K562 (cell line): ENCODE results near the gene ARMS2. TPM values are rescaled to one million over a fixed set of nuclear protein-coding genes. Genes with fewer than 3 reads are reported as not detected.

Experiments
- ATAC-seq: fragments of 200-7000 bp; cut with Tn5 transposase; 3 replicates; pipeline ENCODE4 v1.9.1; 2020; ENCODE audit warnings: moderate library complexity
- BruUV-seq: library from RNA; stranded (reverse); fragments of 400-500 nt; replicated peaks from 2 replicates; lab custom pipeline; 2021; lab: Mats Ljungman, UMichigan
- CTCF ChIA-PET: fragments of 300-600 bp; formaldehyde crosslinking; extraction: SDS; loops from one replicate; lab custom pipeline; 2021; ENCODE audit warnings: low intra/inter-chr PET ratio; lab: Yijun Ruan, JAX
- POLR2A ChIA-PET: fragments of 300-600, 350-650 bp; sonication (Branson Sonifier 250); formaldehyde crosslinking; extraction: SDS; loops from one replicate; lab custom pipeline; 2021; ENCODE audit warnings: antibody characterized with exemption, inconsistent platforms; lab: Yijun Ruan, JAX
- DNase-seq, 4 experiments: peaks; one replicate each; pipeline versions ENCODE4 v3.0.0 to v3.0.0-alpha.2; 2011 to 2018; ENCODE audit warnings: low spot score in 3 of 4, mixed read lengths in 3 of 4; ENCODE audit errors: extremely low read depth in 1 of 4
- FAIRE-seq: peaks from 2 replicates; lab custom pipeline; 2011; peaks lifted over from hg19 to GRCh38; lab: Jason Lieb, UNC
- H2AFZ ChIP-seq: 2 replicates; pipeline ENCODE4 v1.6.0; 2011; ENCODE audit warnings: low read depth, low read length, control low read depth, inconsistent platforms
- H3K27ac ChIP-seq: fragments of 200-600 bp; 3 replicates; pipeline ENCODE4 v1.8.0; 2011; ENCODE audit warnings: low read depth, mild to moderate bottlenecking, control low read depth, inconsistent platforms, low read length, moderate library complexity, mixed read lengths; ENCODE audit errors: extremely low read depth
- H3K27me3 ChIP-seq, 2 experiments: fragments of 300-600 bp in 1 of 2; 2 replicates in 1 of 2; 3 replicates in 1 of 2; pipeline versions ENCODE4 v1.6.0 to v1.8.0; 2011; ENCODE audit warnings: inconsistent platforms in 2 of 2, low read length in 2 of 2, mild to moderate bottlenecking in 1 of 2, mixed read lengths in 1 of 2, moderate library complexity in 1 of 2; ENCODE audit not compliant: control insufficient read depth in 2 of 2, insufficient read depth in 2 of 2
- H3K36me3 ChIP-seq: fragments of 300-600 bp; 3 replicates; pipeline ENCODE4 v1.8.0; 2011; ENCODE audit warnings: mild to moderate bottlenecking, low read length, inconsistent platforms; ENCODE audit not compliant: control insufficient read depth, insufficient read depth
- H3K4me1 ChIP-seq, 2 experiments: fragments of 200-600 bp in 1 of 2; replicated peaks in 1 of 2; 2 replicates in 1 of 2; 3 replicates in 1 of 2; pipeline versions ENCODE4 v1.5.1 to v1.8.0; 2011; ENCODE audit warnings: inconsistent platforms in 2 of 2, low read length in 2 of 2, mild to moderate bottlenecking in 1 of 2, mixed read lengths in 1 of 2, moderate library complexity in 1 of 2; ENCODE audit not compliant: control insufficient read depth in 2 of 2, insufficient read depth in 2 of 2
- H3K4me2 ChIP-seq: 2 replicates; pipeline ENCODE4 v1.6.1; 2011; ENCODE audit warnings: low read length, control low read depth, inconsistent platforms, mixed read lengths; ENCODE audit not compliant: insufficient read depth
- H3K4me3 ChIP-seq: fragments of 200-600 bp; sonication (generic), shearing (Covaris generic); 2 replicates; pipeline ENCODE4 v1.5.1; 2016; ENCODE audit warnings: control low read depth, inconsistent platforms
- H3K79me2 ChIP-seq: fragments of 200-600 bp; 3 replicates; pipeline ENCODE4 v1.8.0; 2011; ENCODE audit warnings: low read length, inconsistent platforms; ENCODE audit not compliant: control insufficient read depth, insufficient read depth
- H3K9ac ChIP-seq, 2 experiments: 2 replicates each; pipeline versions ENCODE4 v1.6.0 to v1.6.1; 2011; ENCODE audit warnings: low read depth in 2 of 2, low read length in 2 of 2, control low read depth in 1 of 2, inconsistent platforms in 1 of 2, mild to moderate bottlenecking in 1 of 2, mixed read lengths in 1 of 2; ENCODE audit not compliant: insufficient read depth in 1 of 2
- H3K9me1 ChIP-seq: one replicate; pipeline ENCODE4 v1.6.0; 2011; ENCODE audit warnings: inconsistent platforms, mild to moderate bottlenecking, low read length, moderate library complexity; ENCODE audit not compliant: control insufficient read depth, insufficient read depth
- H3K9me3 ChIP-seq: replicated peaks from 2 replicates; pipeline ENCODE4 v1.5.1; 2011; ENCODE audit warnings: low read depth, low read length, inconsistent platforms; ENCODE audit not compliant: control insufficient read depth, insufficient read depth
- H4K20me1 ChIP-seq: replicated peaks from 2 replicates; pipeline ENCODE4 v1.6.1; 2011; ENCODE audit warnings: low read length, inconsistent platforms, mixed read lengths; ENCODE audit not compliant: control insufficient read depth, insufficient read depth
- FOXA3 ChIP-seq, 2 experiments: fragments of 450-650 bp in 1 of 2; sonication (generic) in 1 of 2; formaldehyde crosslinking; IDR thresholded peaks in 1 of 2; conservative IDR thresholded peaks in 1 of 2; 2 replicates each; pipeline versions ENCODE4 v1.4.0 to v1.8.0; 2020 to 2022; ENCODE audit warnings: mild to moderate bottlenecking in 2 of 2, missing genetic modification reagents in 1 of 2
- MYNN ChIP-seq, 2 experiments: sonication (generic); formaldehyde crosslinking in 1 of 2; IDR thresholded peaks; 2 replicates each; pipeline versions ENCODE4 v1.5.0 to v1.6.1; 2016 to 2020; ENCODE audit warnings: antibody characterized with exemption in 1 of 2, missing genetic modification reagents in 1 of 2
- NUFIP1 ChIP-seq: fragments of 450-650 bp; IDR thresholded peaks from 2 replicates; pipeline ENCODE4 v1.6.1; 2018; ENCODE audit not compliant: partially characterized antibody
- SP1 ChIP-seq: sonication (generic); formaldehyde crosslinking; IDR thresholded peaks from 2 replicates; pipeline ENCODE4 v1.8.1; 2022; ENCODE audit warnings: mild to moderate bottlenecking, missing genetic modification reagents
- WGBS: fragments of 100-300 bp; shearing (Covaris generic); methylation state at CpG from one replicate; pipeline ENCODE4 v1.1.6; 2016; ENCODE audit warnings: low coverage, mixed read lengths; ENCODE audit not compliant: insufficient coverage; ENCODE audit errors: missing lambda C conversion rate; 5-methylcytosine and 5-hydroxymethylcytosine counted together
- in situ Hi-C: fragments of 300-500 bp; cut with MboI; formaldehyde crosslinking; loops from 4 replicates; pipeline ENCODE4 v1.15.0; 2018; ENCODE audit warnings: inconsistent platforms, mixed read lengths
- intact Hi-C: fragments of 100-400 bp; cut with micrococcal nuclease; formaldehyde crosslinking; loops from 2 replicates; pipeline ENCODE4 v1.14.2; 2022
- polyA plus RNA-seq, 8 experiments: library from polyadenylated mRNA; depleted of rRNA in 4 of 8; stranded (reverse) in 5 of 8; unstranded in 3 of 8; fragments of >200 nt; fragmentation: Nextera tagmentation in 2 of 8; fragmentation: Illumina TruSeq in 1 of 8; extraction: Ambion mirVana in 2 of 8; extraction: Trizol in 1 of 8; gene quantifications; 2 replicates each; pipeline versions ENCODE4 v1.2.1 to v1.2.3, GENCODE V29; 2011 to 2014; ENCODE audit warnings: inconsistent platforms in 1 of 8, missing spikeins in 1 of 8
- total RNA-seq, 7 experiments: library from RNA; depleted of rRNA in 6 of 7; stranded (reverse); fragments of >200 nt in 6 of 7; fragmentation: Illumina TruSeq in 2 of 7; extraction: Trizol in 2 of 7; gene quantifications; 2 replicates each; pipeline versions ENCODE4 v1.2.1 to v1.2.3, GENCODE V29; 2011 to 2021; ENCODE audit warnings: low replicate concordance in 1 of 7

The ARMS2 gene
- total and polyA plus RNA-seq, 9 of the 15 experiments (the other 6 are each of a cell fraction or from before 2014, with no cell fraction given), result not detected

DNA sequence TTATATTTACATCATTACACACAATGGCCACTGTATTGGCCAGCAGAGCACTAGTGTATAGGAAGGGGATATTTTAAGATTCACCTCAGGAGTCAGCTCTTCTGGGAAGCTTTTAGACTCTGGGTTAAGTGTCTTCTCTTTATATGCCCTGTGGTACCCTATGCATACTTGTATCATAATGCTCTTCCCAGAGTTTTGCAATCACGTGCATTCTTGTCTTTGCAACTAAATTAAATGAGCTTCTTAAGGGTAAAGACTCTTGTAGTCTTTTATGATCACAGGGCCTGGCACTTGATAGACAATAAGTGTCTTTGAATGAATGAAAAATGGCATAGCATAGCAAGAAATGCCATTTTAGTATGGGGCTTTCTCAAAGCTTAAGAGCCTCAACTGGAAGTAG, 35.4 kb upstream of the ARMS2 start:
- no peaks in the 10 kb centered on the region for H3K36me3 ChIP-seq
- TF ChIP-seq FOXA3 (CRISPR knock-in tag; conservative IDR thresholded peaks at IDR 0.05 in 1 of 2, IDR thresholded peaks at IDR 0.05 in 1 of 2) (no peak), SP1 (no peak)
- no peak overlapping the region for H3K27ac ChIP-seq
- intact Hi-C loops (no loop called here), in situ Hi-C loops (no loop called here)
- H4K20me1 ChIP-seq, result no peaks in the 10 kb centered on the region
- H3K4me1 ChIP-seq, result no peaks in the 10 kb centered on the region
- no peak overlapping the region for H3K4me2 ChIP-seq
- H3K27me3 ChIP-seq, result no peaks in the 10 kb centered on the region
- BruUV-seq, result no TSS peak
- 0% methylated on average over 1 of the region's 1 CpG for WGBS
- FAIRE-seq (no peak), ATAC-seq (no peak), DNase-seq (no peak)
- POLR2A ChIA-PET, result no interaction called here
- no peaks in the 10 kb centered on the region for H3K79me2 ChIP-seq
- H3K4me3 ChIP-seq, result no peak overlapping the region
- no peaks in the 10 kb centered on the region for H3K9me1 ChIP-seq
- no peak overlapping the region for H2AFZ ChIP-seq
- H3K9me3 ChIP-seq, result no peaks in the 10 kb centered on the region
- H3K9ac ChIP-seq, result no peak overlapping the region
- CTCF ChIA-PET, result no interaction called here

DNA sequence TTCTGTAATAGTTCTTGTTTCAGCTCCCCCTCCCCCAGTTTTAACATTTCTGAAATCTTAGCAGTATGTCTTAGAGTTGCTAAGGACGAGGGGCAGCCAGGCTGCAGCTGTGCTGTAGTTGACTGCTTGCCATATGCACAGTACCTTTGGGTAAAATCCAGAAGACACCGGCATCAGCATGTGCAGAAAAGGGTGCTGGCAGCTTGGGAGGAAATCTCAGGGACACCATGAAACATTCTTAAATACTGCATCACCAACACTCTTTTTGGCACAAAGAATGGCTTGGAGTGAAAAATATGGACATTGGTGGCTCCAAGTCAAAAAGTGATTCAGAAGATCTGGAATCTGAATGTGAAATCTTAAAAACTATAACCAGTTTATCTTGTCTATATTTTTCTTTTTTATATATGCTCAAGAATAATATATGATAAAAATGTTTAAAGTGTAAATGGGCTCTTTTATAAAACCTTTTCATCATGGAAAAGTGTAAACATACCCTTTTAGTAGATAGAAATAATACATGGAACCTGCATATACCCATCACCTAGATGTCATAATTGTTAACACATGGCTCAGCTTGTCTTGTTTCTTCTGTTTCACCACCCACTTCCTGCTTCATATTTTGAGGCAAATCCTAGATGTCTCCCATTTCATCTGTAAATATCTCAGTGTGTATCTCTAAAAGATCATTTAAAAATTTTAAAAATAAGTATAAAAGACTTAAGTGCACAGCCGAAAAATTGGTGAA, 34.4 kb upstream of the ARMS2 start:
- no TSS peak for BruUV-seq
- CTCF ChIA-PET, result no interaction called here
- H3K27me3 ChIP-seq, result no peaks in the 10 kb centered on the region
- POLR2A ChIA-PET, result no interaction called here
- no peak overlapping the region for H3K9ac ChIP-seq
- FAIRE-seq (no peak), ATAC-seq (no peak), DNase-seq (no peak)
- H3K36me3 ChIP-seq, result no peaks in the 10 kb centered on the region
- WGBS, result 6% methylated on average over 3 of the region's 3 CpGs
- intact Hi-C loops, result no loop called here
- H3K79me2 ChIP-seq, result no peaks in the 10 kb centered on the region
- no peak overlapping the region for H3K4me3 ChIP-seq
- no peak overlapping the region for H3K4me2 ChIP-seq
- H3K9me3 ChIP-seq, result no peaks in the 10 kb centered on the region
- H3K9me1 ChIP-seq, result no peaks in the 10 kb centered on the region
- no peak for TF ChIP-seq NUFIP1
- TF ChIP-seq MYNN (IDR thresholded peaks at IDR 0.05), result no peak
- TF ChIP-seq MYNN (CRISPR knock-in tag; IDR thresholded peaks at IDR 0.05), result no peak
- no peak overlapping the region for H2AFZ ChIP-seq
- no peaks in the 10 kb centered on the region for H3K4me1 ChIP-seq
- no peaks in the 10 kb centered on the region for H4K20me1 ChIP-seq
- in situ Hi-C loops, result no loop called here
- H3K27ac ChIP-seq, result no peak overlapping the region
